Duodenal mucosa (tissue), 2 donors: Measurements from ENCODE around the gene NPR2.

Source experiments
- H3K27ac ChIP-seq: one replicate; pipeline ENCODE4 v1.7.0; 2013; ENCODE audit warnings: low read depth, low read length
- H3K27me3 ChIP-seq, 2 donors: one replicate each; pipeline ENCODE4 v1.7.0; 2013; ENCODE audit warnings: low read length in 2 of 2, control low read depth in 1 of 2; ENCODE audit not compliant: insufficient read depth in 2 of 2, control insufficient read depth in 1 of 2
- H3K36me3 ChIP-seq, 2 donors: one replicate each; pipeline ENCODE4 v1.7.0; 2013; ENCODE audit warnings: low read length in 2 of 2, control low read depth in 1 of 2; ENCODE audit not compliant: insufficient read depth in 2 of 2, control insufficient read depth in 1 of 2
- H3K4me1 ChIP-seq, 2 donors: one replicate each; pipeline ENCODE4 v1.7.0; 2013; ENCODE audit warnings: low read length in 2 of 2, control low read depth in 1 of 2; ENCODE audit not compliant: insufficient read depth in 2 of 2, control insufficient read depth in 1 of 2
- H3K4me3 ChIP-seq, 2 donors: one replicate each; pipeline ENCODE4 v1.7.0; 2013; ENCODE audit warnings: low read length in 2 of 2, low read depth in 1 of 2
- H3K9ac ChIP-seq, 2 donors: one replicate each; pipeline ENCODE4 v1.7.0; 2013; ENCODE audit warnings: low read length in 2 of 2, low read depth in 1 of 2
- H3K9me3 ChIP-seq, 2 donors: one replicate each; pipeline ENCODE4 v1.7.0; 2013; ENCODE audit warnings: low read length in 2 of 2, control low read depth in 1 of 2; ENCODE audit not compliant: control insufficient read depth in 1 of 2

Gene NPR2

DNA sequence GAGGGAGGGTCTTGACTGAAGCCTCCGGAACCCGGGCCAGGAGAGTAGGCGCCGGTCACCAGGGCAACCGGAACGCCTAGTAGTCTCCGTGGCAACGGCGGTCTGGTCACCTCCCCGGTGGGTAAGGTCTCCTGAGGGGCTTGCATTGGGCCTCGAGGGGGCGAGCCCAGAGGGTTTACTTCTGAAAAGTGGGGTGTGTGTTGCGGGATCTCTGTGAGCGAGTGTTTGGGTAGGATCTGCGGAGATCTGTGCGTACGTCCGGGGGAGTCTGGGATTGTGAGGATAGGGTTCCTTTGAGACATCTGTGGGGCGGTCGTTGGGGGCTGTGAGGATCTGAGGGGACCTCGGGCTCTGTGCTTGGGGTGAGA is 37.3 kb downstream of the NPR2 start, which contains the start of gene FAM221B:
TSS of gene FAM221B (minus strand) at position 17 of the 368 bp plus-strand sequence. CDS start 2,571 bp downstream, outside the sequence.
- H3K4me3 ChIP-seq, result peak within 1 kb of the TSS; percentile 75 to 82
- H3K4me1 ChIP-seq, result peaks cover 19 to 23% of the 10 kb centered on the region in 2 donors
- peak within 1 kb of the TSS; percentile 88 for H3K27ac ChIP-seq
- no peaks in the 10 kb centered on the region for H3K36me3 ChIP-seq
- no peaks in the 10 kb centered on the region for H3K27me3 ChIP-seq
- peak within 1 kb of the TSS; percentile 81 to 87 for H3K9ac ChIP-seq
- no peaks in the 10 kb centered on the region for H3K9me3 ChIP-seq

DNA sequence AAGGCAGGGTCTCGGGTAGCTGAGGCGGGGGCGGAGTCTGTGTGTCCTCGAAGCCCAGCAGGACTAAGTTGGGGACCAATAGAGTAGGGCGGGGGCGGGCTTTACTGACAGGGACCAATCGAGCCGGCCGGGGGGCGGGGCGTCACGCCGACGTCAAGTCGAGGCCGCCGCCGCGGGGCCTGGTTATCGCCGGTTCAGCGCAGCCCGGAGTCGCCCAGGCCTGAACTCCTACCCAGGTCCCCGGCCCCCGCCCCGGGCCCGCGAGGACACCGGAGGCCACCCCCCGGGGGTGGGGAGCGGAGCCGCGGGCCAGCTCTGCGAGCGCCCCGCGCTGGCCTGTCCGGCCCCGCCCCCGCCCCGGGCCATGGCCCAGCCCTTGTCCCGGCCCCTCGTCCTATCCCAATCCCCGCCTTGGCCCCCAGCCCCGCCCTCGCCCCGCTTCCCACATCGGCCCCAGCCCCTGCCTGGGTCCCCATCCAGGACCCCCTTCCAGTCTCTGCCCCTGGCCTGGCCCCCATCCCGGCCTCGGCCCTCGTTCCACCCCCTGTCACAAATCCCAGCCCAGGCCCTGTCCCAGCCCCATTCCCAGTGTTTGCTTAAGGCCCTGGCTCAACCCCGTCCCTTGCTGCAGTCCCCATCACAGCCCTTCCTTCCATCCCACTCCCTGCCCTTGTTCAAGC is 37.8 kb downstream of the NPR2 start, which contains the start of gene TMEM8B:
TSS of gene TMEM8B (plus strand) at position 145 of the 680 bp plus-strand sequence. CDS start at position 365, 220 bp downstream.
- Histone ChIP-seq H3K9ac (peak within 1 kb of the TSS; percentile 81 to 87), H3K27ac (peak within 1 kb of the TSS; percentile 88), H3K27me3 (no peaks in the 10 kb centered on the region), H3K9me3 (no peaks in the 10 kb centered on the region), H3K4me1 (peaks cover 25 to 28% of the 10 kb centered on the region in 2 donors), H3K36me3 (no peaks in the 10 kb centered on the region), H3K4me3 (peak within 1 kb of the TSS; percentile 75 to 82)

DNA sequence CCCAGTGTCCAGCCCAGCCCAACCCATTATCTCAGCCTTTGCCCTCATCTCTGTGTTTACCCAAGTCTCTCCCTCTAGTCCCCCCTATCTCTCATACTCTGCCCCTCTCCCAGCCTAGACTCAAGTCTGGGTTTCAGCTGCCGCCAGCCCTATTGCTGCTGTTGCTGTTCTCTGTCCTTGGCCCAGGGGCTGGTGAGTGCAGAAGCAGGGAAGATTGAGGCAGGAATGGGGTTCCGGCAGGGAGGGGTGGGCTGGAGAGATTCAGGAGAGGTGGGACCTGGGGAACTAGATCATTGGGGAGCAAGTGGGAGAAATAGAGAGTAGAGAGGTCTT is 38.3 kb downstream of the NPR2 start:
- peak overlapping the region; percentile 88 for H3K27ac ChIP-seq
- H3K4me1 ChIP-seq, result peaks cover 30 to 33% of the 10 kb centered on the region in 2 donors
- H3K27me3 ChIP-seq, result no peaks in the 10 kb centered on the region
- no peaks in the 10 kb centered on the region for H3K36me3 ChIP-seq
- peak overlapping the region; percentile 81 to 87 for H3K9ac ChIP-seq
- no peaks in the 10 kb centered on the region for H3K9me3 ChIP-seq
- peak overlapping the region; percentile 75 to 82 for H3K4me3 ChIP-seq

DNA sequence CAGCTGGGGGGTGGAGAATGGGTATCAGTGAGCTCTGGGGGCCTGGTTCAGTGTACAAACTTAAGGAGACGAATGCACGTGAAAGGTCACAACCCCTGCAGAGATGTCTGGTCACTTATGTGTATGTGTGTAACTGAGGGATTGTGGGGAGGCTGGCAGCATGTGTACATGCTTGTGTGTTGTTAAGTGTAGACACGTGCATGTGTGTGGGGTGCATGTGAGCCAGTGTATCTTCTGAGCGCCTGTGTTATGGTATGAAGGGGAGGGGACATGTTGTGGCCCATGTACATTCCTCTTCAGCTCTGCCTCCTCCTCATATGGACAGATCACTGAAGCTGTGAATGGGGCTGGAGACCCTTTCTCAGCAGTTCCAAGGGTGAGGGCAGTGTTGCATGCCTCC is 39.6 kb downstream of the NPR2 start:
- Histone ChIP-seq H3K36me3 (no peaks in the 10 kb centered on the region), H3K4me3 (no peak overlapping the region), H3K9ac (no peak overlapping the region), H3K27me3 (no peaks in the 10 kb centered on the region), H3K4me1 (peaks cover 42 to 45% of the 10 kb centered on the region in 2 donors), H3K9me3 (no peaks in the 10 kb centered on the region), H3K27ac (no peak overlapping the region)

DNA sequence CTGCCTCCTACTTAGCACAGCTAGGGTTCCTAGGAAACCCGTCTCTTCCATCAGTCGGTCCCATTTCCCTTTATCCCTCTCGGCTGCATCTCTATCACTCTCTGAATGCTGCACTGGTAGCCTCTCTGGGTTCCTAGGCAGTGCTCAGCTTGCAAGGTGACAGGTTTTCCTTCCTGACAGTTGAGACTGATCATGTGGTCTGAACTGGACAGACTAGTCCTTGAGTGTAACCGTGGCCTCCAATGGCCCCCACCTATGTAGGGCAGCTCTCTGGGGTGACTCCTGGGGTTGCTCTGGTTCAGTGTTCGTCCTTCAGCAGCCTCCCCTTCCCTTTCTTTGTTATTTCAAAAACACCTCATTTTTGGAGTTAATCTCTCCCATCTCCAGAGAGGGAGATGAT is 41.4 kb downstream of the NPR2 start:
- peaks cover 44 to 45% of the 10 kb centered on the region in 2 donors for H3K4me1 ChIP-seq

DNA sequence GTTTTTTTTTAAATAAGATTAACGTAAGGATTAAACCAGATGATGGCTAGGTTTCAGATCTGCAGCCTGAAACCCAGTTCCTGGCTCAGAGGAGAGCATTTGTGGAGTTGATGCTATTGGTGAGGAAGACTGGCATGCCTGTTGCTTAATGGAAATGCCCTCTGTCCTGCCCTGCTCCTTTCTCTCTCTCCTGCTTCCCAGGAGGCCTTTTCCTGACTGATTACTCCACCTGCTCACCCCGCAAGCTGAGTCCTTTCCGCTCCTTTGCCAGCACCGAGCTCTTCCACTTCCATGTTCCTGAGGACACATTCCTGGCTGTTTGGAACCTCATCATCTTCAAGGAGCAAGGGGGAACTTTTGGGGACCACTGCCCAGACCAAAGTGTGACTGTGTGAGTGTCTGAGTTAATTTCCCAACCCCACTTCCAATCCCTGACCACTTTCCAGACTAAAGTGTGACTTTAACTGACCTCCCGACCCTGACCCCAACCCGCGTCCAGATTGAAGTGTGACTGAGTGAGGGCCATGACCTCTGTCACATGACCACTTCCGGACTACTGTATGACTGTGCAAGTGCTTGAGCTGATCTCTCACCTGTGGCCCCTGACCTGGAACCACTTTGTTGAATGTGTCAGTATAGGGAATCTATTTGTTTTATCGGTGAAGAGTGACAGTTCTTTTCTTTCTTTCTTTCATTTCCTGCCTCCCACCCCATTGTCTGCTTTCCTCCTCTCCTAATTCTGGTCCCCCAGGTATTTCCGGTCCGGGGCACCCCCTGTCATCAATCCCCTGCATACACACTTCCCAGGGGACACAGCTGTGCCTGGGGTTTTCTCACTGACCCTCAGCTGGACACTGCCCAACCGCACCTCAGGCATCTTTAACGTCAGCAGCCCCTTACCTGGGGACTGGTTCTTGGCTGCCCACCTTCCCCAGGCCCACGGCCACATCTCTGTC is 43.1 kb downstream of the NPR2 start:
- H3K4me1 ChIP-seq, result peaks cover 37 to 40% of the 10 kb centered on the region in 2 donors
- H3K9ac ChIP-seq, result peak overlapping the region in 1 of 2 donors; percentile 10
- H3K4me3 ChIP-seq, result no peak overlapping the region
- no peaks in the 10 kb centered on the region for H3K9me3 ChIP-seq
- H3K36me3 ChIP-seq, result no peaks in the 10 kb centered on the region
- H3K27me3 ChIP-seq, result no peaks in the 10 kb centered on the region
- no peak overlapping the region for H3K27ac ChIP-seq

More for the DNA sequence above, 41.4 kb downstream of the NPR2 start:
- Histone ChIP-seq H3K27me3 (no peaks in the 10 kb centered on the region), H3K36me3 (no peaks in the 10 kb centered on the region), H3K9ac (no peak overlapping the region), H3K9me3 (no peaks in the 10 kb centered on the region), H3K4me3 (no peak overlapping the region), H3K27ac (no peak overlapping the region)

DNA sequence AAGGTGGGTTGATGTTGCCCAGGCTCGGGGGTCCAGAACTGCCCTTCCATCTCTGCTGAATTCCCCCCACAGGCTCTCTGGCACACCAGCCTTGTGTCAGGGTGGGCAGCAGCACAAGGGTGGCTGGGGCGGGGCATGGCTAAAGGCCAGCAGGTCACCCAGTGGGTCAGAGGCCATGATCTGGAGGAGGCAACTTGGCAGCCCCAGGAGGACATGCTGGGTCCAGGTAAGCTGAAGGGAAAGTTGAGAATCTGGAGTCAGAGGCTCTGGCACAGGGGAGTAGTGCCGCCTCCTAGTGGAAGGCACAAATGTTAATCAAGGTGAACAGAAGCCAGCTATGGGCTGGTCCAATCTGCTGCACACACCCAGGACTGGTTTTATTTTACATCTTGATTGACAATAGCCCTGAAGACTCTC is 43.8 kb downstream of the NPR2 start:
- Histone ChIP-seq H3K9ac (no peak overlapping the region), H3K9me3 (no peaks in the 10 kb centered on the region), H3K4me1 (peaks cover 31 to 33% of the 10 kb centered on the region in 2 donors), H3K36me3 (no peaks in the 10 kb centered on the region), H3K27ac (no peak overlapping the region), H3K4me3 (no peak overlapping the region), H3K27me3 (no peaks in the 10 kb centered on the region)

GRCh38 chr9:35835766-35836165 is 44.4 kb downstream of the NPR2 start:
- no peaks in the 10 kb centered on the region for H3K9me3 ChIP-seq
- H3K27ac ChIP-seq, result no peak overlapping the region
- H3K4me3 ChIP-seq, result no peak overlapping the region
- H3K27me3 ChIP-seq, result no peaks in the 10 kb centered on the region
- no peaks in the 10 kb centered on the region for H3K36me3 ChIP-seq
- no peak overlapping the region for H3K9ac ChIP-seq
- H3K4me1 ChIP-seq, result peaks cover 30 to 31% of the 10 kb centered on the region in 2 donors

- Histone ChIP-seq H3K9ac (no peak overlapping the region), H3K27ac (no peak overlapping the region), H3K4me3 (no peak overlapping the region), H3K4me1 (peaks cover 30 to 31% of the 10 kb centered on the region in 2 donors), H3K9me3 (no peaks in the 10 kb centered on the region), H3K36me3 (no peaks in the 10 kb centered on the region), H3K27me3 (no peaks in the 10 kb centered on the region)
Measured at GRCh38 chr9:35836595-35836994, 45.2 kb downstream of the NPR2 start.

DNA sequence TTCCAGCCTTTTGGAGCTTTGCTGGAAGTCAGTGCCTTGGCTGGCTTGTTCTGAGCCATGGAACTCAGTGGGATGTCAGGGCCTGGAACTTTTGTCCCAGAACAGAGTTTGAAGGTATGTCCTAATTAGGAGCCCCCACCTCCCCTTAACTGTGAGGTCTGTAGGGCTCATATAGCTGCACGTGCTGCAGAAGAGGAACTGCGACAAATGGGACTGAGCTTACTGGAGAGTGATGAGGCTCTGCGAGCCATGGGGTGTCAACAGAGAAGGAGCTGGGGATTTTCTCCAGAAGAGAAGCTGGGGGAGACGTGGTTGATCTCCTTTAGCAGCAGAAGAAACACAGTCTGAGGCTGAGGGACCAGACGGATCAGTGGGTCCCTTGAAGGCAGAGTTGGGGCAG is 48.5 kb downstream of the NPR2 start:
- Histone ChIP-seq H3K4me1 (peaks cover 20 to 21% of the 10 kb centered on the region in 2 donors), H3K4me3 (no peak overlapping the region), H3K27me3 (no peaks in the 10 kb centered on the region), H3K36me3 (no peaks in the 10 kb centered on the region), H3K27ac (no peak overlapping the region), H3K9me3 (no peaks in the 10 kb centered on the region), H3K9ac (no peak overlapping the region)
